Retinal pigment epithelial cell (primary cell): ENCODE data around the gene MSN.
A peak's percentile ranks its signal among the peaks of the same experiment; 100 is the strongest.
"Not testable (repeated sequence)": the region's sequence is repeated elsewhere in the genome, so short reads cannot be mapped to it uniquely, and the experiment has no call there.

Experiments used
- DNase-seq: peaks from one replicate; pipeline ENCODE4 v3.0.0-alpha.2; 2010; ENCODE audit warnings: low read depth
- H3K4me3 ChIP-seq: 2 replicates; pipeline ENCODE4 v1.5.1; 2011; ENCODE audit warnings: mild to moderate bottlenecking, low read length, control low read depth, moderate library complexity
- TF ChIP-seq, protein P1 (sequence below): conservative IDR thresholded peaks from 2 replicates; pipeline ENCODE4 v1.5.1; 2011; ENCODE audit warnings: low read depth, low read length, control low read depth, inconsistent platforms

MSN gene

DNA sequence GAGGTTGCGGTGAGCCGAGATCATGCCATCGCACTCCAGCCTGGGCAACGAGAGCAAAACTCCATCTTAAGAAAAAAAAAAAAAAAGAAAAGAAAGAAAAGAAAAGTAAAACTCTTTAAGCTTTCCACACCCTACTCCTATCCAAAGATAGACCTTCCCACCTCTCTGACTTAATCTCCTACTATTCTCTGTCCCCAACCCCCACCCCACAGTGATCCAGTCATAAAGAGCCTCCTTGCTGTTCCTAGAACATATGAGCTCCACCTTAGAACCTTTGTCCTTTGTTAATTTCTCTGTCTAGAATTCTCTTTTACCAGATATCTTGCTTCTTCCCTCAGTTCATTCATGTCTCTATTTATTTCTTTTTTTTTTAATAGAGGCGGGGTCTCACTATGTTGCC, 30.1 kb upstream of the MSN start:
- TF ChIP-seq, protein P1, sequence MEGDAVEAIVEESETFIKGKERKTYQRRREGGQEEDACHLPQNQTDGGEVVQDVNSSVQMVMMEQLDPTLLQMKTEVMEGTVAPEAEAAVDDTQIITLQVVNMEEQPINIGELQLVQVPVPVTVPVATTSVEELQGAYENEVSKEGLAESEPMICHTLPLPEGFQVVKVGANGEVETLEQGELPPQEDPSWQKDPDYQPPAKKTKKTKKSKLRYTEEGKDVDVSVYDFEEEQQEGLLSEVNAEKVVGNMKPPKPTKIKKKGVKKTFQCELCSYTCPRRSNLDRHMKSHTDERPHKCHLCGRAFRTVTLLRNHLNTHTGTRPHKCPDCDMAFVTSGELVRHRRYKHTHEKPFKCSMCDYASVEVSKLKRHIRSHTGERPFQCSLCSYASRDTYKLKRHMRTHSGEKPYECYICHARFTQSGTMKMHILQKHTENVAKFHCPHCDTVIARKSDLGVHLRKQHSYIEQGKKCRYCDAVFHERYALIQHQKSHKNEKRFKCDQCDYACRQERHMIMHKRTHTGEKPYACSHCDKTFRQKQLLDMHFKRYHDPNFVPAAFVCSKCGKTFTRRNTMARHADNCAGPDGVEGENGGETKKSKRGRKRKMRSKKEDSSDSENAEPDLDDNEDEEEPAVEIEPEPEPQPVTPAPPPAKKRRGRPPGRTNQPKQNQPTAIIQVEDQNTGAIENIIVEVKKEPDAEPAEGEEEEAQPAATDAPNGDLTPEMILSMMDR: no peak
- DNase-seq: no peak
- H3K4me3 ChIP-seq: no peak overlapping the region

DNA sequence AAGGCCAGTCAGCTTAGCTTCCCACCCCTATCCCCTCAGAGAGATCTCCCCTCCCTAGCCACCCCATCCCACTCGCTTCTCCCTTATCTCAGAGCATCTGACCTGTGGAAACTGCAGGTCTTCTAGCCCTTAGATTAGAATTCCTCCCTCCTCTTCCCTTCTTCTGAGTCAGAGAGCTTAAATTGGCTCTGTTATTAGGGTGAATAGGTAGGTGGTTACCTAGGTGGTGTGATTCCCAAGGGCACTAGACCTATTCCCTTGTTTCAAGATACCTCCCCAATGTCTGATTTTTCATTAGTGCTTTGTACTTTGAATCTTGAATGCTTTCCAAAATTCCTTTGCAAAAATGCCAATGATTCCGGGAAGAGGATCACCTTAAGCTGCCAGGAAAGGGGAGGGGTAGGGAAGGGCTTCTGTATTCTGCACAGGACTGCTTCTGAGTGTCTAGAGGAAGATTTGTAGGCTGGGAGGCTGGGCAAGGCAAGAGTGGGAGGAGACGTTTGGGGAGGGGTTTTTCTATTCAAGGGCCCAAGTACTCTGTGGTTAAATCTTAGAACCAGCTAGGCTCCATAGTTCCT, 24.5 kb upstream of the MSN start:
- no peak overlapping the region for H3K4me3 ChIP-seq
- TF ChIP-seq, protein P1: no peak
- DNase-seq: no peak

DNA sequence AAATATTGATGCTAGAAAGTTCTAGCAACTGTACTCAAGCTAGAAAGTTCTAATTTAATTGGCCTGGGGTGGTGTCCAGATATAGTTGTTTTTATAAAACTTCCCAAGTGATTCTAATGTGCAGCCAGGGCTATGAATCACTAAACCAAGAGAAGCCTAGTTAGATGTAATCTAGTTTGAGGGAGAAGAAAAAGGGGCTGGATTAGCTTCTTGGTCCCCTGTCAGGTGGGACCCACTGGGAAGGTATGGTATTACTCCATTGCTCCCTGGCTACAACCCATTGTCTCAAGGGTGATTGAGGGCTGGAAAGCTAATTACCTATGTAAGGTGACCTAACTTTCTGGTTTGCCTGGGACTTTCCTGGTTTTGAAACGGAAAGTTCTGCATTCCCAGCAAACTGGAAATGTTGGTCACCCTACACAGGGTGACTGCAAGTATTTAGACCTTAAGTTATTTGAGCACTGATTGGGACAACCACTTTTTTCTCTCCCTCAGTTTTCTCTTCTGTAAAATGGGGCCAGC, 23.9 kb upstream of the MSN start:
- TF ChIP-seq, protein P1: no peak
- DNase-seq: no peak

DNA sequence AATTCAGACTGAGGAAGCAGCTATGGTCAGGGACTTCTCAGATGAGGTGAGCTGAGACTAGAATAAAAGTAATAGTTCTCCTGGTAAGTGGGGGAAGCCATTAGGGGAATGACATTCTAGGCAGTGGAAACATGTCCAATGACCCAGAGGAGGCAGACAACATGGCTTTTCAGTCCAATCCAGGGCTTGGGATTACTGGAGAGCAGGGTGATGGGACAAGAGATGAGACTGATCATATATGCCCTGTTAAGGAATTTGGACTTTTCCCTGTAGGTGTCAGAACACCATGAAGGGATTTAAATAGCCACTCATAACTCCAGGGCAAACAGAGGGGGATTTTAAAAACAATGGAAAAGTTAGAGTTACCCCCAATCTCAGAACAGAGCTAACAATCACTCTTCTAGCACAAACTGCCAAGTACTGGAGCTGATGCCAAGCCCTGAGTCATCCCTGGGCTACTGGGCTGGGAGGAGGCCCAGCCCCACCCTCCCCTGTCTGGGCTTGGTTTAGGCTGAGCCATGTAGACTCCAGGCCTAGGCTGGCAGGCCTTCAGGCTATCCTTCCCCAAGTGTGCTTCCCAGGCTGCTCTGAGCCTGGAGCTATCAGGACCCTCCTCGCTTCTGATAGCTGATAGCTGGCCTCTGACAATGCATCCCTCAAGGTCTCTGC, 22.7 kb upstream of the MSN start:
- TF ChIP-seq, protein P1: no peak
- DNase-seq: peak; percentile 66
- no peak overlapping the region for H3K4me3 ChIP-seq

More for the DNA sequence above, 23.9 kb upstream of the MSN start:
- no peak overlapping the region for H3K4me3 ChIP-seq

DNA sequence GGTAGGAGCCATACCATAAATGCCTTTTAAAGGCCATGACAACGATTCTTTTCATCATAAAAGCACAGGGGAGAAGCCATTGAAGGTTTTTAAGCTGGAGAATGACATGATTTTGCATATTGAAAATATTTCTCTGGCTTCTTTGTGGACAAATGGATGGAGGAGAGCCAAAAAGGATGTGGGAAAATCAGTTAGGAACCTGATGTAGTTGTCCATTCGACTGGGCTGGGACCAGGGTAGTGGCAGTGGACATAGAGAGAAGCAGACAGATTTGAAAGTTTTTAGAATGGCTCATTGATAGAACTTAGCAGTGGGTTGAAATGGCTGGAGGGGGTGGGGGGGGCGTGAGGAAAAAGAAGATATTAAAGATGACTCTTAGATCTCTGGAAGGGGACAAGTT, 19.7 kb upstream of the MSN start:
- H3K4me3 ChIP-seq: no peak overlapping the region
- no peak for DNase-seq
- TF ChIP-seq, protein P1: no peak

DNA sequence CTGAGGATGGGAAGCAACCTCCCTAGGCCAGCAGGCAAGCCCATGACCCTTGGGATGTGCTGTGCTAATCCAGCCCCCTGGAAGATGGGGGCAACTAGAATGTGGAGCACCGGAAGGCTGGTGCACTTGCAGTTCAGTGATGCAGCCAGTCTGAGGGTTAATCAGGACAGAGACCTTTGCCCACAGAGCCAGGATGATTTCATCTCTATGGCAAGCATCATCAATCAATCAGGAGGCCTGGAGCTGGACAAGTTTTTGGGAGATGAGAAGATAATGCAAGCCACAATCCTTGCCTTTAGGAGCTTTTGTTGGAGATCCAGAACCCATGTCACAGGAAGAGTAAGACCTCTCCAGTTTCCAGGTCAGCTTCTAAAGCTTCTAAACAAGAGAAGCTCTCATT, 15.4 kb upstream of the MSN start:
- TF ChIP-seq, protein P1: no peak

DNA sequence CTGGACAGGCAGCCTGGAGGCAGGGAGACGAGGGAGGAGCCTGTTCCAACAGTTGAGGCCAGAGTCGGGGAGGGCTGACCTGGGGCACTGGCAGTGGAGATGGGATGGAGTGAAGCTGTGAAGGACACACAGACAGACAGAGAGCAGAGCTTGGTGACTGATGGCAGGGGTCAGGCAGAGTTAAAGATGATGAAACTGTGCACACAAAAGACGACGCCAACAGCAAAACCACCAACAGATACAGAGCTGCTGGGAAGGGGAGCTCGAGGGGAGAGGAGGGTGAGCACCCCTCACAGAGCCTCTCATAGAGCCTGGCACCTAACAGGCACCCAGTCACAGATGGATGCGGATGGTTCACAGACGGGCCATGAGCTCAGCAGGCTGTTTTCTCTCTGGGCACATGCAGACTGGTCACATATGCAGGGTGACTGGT, 10.4 kb upstream of the MSN start:
- not testable (repeated sequence) for DNase-seq, H3K4me3 ChIP-seq

More for the DNA sequence above, 15.4 kb upstream of the MSN start:
- DNase-seq: no peak
- no peak overlapping the region for H3K4me3 ChIP-seq
